HCT116 (cell line): ENCODE results near the gene SUPT5H. TPM values are rescaled to one million over a fixed set of nuclear protein-coding genes. Genes with fewer than 3 reads are reported as not detected.

Source experiments
- ATAC-seq: fragments of 200-7000 bp; cut with Tn5 transposase; 2 replicates; pipeline ENCODE4 v1.9.1; 2020; ENCODE audit warnings: mild to moderate bottlenecking, moderate library complexity
- BruUV-seq: library from RNA; stranded (reverse); fragments of 400-500 nt; replicated peaks from 2 replicates; lab custom pipeline; 2021; lab: Mats Ljungman, UMichigan
- CTCF ChIA-PET: fragments of 300-600 bp; sonication (Branson Sonifier 250); formaldehyde crosslinking; loops from one replicate; lab custom pipeline; 2021; ENCODE audit warnings: antibody characterized with exemption; lab: Charles Lee
- POLR2A ChIA-PET: fragments of 300-600, 350-600 bp; sonication (Branson Sonifier 250); formaldehyde crosslinking; loops from one replicate; lab custom pipeline; 2021; ENCODE audit warnings: antibody characterized with exemption; lab: Charles Lee
- RAD21 ChIA-PET, 2 experiments: fragments of 300-600 bp; sonication (Branson Sonifier 250); formaldehyde crosslinking; loops; one replicate each; lab custom pipeline; 2023; ENCODE audit warnings: low total read pairs in 2 of 2; ENCODE audit not compliant: uncharacterized antibody in 2 of 2, unreplicated experiment in 2 of 2, low non-redundant PET in 1 of 2; lab: Charles Lee
- DNase-seq: peaks from one replicate; pipeline ENCODE4 v3.0.0-alpha.2; 2010; ENCODE audit warnings: low read depth, low spot score
- H2AFZ ChIP-seq: fragments of 200-600 bp; shearing (Covaris generic), sonication (generic); 2 replicates; pipeline ENCODE4 v1.6.1; 2017; ENCODE audit warnings: low read depth, mixed run types, mixed read lengths, antibody characterized with exemption, low read length; ENCODE audit not compliant: poor library complexity, severe bottlenecking
- H3K27ac ChIP-seq: 2 replicates; pipeline ENCODE4 v1.5.1; 2012; ENCODE audit warnings: low read depth, low read length
- H3K27me3 ChIP-seq: fragments of 200-600 bp; sonication (generic); 2 replicates; pipeline ENCODE4 v1.6.1; 2016; ENCODE audit warnings: mixed run types, low read length, mixed read lengths; ENCODE audit not compliant: insufficient read depth
- H3K36me3 ChIP-seq, 2 experiments: fragments of 200-500 bp in 1 of 2; fragments of 200-600 bp in 1 of 2; sonication (Bioruptor generic) in 1 of 2; sonication (generic) in 1 of 2; 2 replicates each; pipeline versions ENCODE4 v1.5.1 to v1.6.1; 2014 to 2016; ENCODE audit warnings: low read length in 2 of 2, inconsistent platforms in 1 of 2, mixed read lengths in 1 of 2, mixed run types in 1 of 2; ENCODE audit not compliant: insufficient read depth in 2 of 2, control insufficient read depth in 1 of 2
- H3K4me1 ChIP-seq, 2 experiments: fragments of 200-600 bp in 1 of 2; sonication (generic) in 1 of 2; 2 replicates each; pipeline versions ENCODE4 v1.5.1 to v1.6.1; 2012 to 2017; ENCODE audit warnings: low read length in 2 of 2, inconsistent platforms in 1 of 2, mild to moderate bottlenecking in 1 of 2, mixed read lengths in 1 of 2, mixed run types in 1 of 2, moderate library complexity in 1 of 2; ENCODE audit not compliant: insufficient read depth in 2 of 2, control insufficient read depth in 1 of 2
- H3K4me2 ChIP-seq: fragments of 200-600 bp; sonication (generic); 2 replicates; pipeline ENCODE4 v1.6.1; 2017; ENCODE audit warnings: mixed run types, low read length, mixed read lengths
- H3K4me3 ChIP-seq, 2 experiments: fragments of 200-600 bp in 1 of 2; sonication (generic) in 1 of 2; replicated peaks in 1 of 2; 2 replicates each; pipeline ENCODE4 v1.5.1; 2011 to 2016; ENCODE audit warnings: low read length in 2 of 2, control low read depth in 1 of 2, low read depth in 1 of 2, mild to moderate bottlenecking in 1 of 2, mixed read lengths in 1 of 2, mixed run types in 1 of 2
- H3K79me2 ChIP-seq: fragments of 200-600 bp; sonication (generic); 2 replicates; pipeline ENCODE4 v1.6.1; 2017; ENCODE audit warnings: mild to moderate bottlenecking, mixed run types, low read length, moderate library complexity, mixed read lengths; ENCODE audit not compliant: insufficient read depth
- H3K9ac ChIP-seq: fragments of 200-600 bp; sonication (generic); 2 replicates; pipeline ENCODE4 v1.6.1; 2016; ENCODE audit warnings: low read length, mixed read lengths
- H3K9me2 ChIP-seq: fragments of 200-600 bp; sonication (generic), shearing (Covaris generic); 2 replicates; pipeline ENCODE4 v1.6.1; 2017; ENCODE audit warnings: mixed run types, mild to moderate bottlenecking, moderate library complexity; ENCODE audit not compliant: insufficient read depth
- H3K9me3 ChIP-seq, 2 experiments: fragments of 200-500 bp in 1 of 2; fragments of 200-600 bp in 1 of 2; sonication (Bioruptor generic) in 1 of 2; sonication (generic) in 1 of 2; 2 replicates each; pipeline ENCODE4 v1.6.1; 2014 to 2017; ENCODE audit warnings: low read length in 2 of 2, mixed read lengths in 2 of 2, inconsistent platforms in 1 of 2, low read depth in 1 of 2, mild to moderate bottlenecking in 1 of 2, mixed run types in 1 of 2, moderate library complexity in 1 of 2; ENCODE audit not compliant: control insufficient read depth in 1 of 2, insufficient read depth in 1 of 2
- H4K20me1 ChIP-seq: fragments of 200-600 bp; sonication (generic), shearing (Covaris generic); 2 replicates; pipeline ENCODE4 v1.6.1; 2017; ENCODE audit warnings: mixed run types, mild to moderate bottlenecking, moderate library complexity; ENCODE audit not compliant: insufficient read depth
- CEBPB ChIP-seq: IDR thresholded peaks from 2 replicates; pipeline ENCODE4 v1.6.1; 2012; ENCODE audit warnings: low read depth
- ELF1 ChIP-seq: IDR thresholded peaks from 2 replicates; pipeline ENCODE4 v1.6.1; 2012; ENCODE audit warnings: low read depth, borderline replicate concordance
- EZH2 ChIP-seq: fragments of 200-600 bp; sonication (generic); IDR thresholded peaks from 2 replicates; pipeline ENCODE4 v1.6.1; 2017; ENCODE audit warnings: antibody characterized with exemption, mixed run types
- EZH2phosphoT487 ChIP-seq: fragments of 200-600 bp; IDR thresholded peaks from 2 replicates; pipeline ENCODE4 v1.6.1; 2018; ENCODE audit warnings: antibody characterized with exemption, borderline replicate concordance
- POLR2A ChIP-seq: IDR thresholded peaks from 2 replicates; pipeline ENCODE4 v1.7.0; 2011; ENCODE audit warnings: borderline replicate concordance; ENCODE audit not compliant: insufficient read depth, insufficient read length; ENCODE audit errors: extremely low read depth
- RAD21 ChIP-seq: IDR thresholded peaks from 2 replicates; pipeline ENCODE4 v1.6.1; 2012; ENCODE audit warnings: low read depth, mild to moderate bottlenecking
- SIN3A ChIP-seq: IDR thresholded peaks from 2 replicates; pipeline ENCODE4 v1.6.1; 2012; ENCODE audit warnings: low read depth
- SP1 ChIP-seq: IDR thresholded peaks from 2 replicates; pipeline ENCODE4 v1.6.1; 2012; ENCODE audit warnings: low read depth
- SRF ChIP-seq: IDR thresholded peaks from 2 replicates; pipeline ENCODE4 v1.6.1; 2012; ENCODE audit warnings: low read depth
- TCF7L2 ChIP-seq: IDR thresholded peaks from 2 replicates; pipeline ENCODE4 v1.7.0; 2011; ENCODE audit warnings: borderline replicate concordance, inconsistent platforms; ENCODE audit not compliant: insufficient read depth, insufficient read length; ENCODE audit errors: extremely low read depth
- YY1 ChIP-seq: IDR thresholded peaks from 2 replicates; pipeline ENCODE4 v1.6.1; 2011; ENCODE audit warnings: low read length, low read depth, moderate library complexity, mild to moderate bottlenecking; ENCODE audit not compliant: insufficient replicate concordance; ENCODE audit errors: extremely low read depth
- intact Hi-C: fragments of 100-400 bp; cut with micrococcal nuclease; formaldehyde crosslinking; loops from 2 replicates; pipeline ENCODE4 v1.10.0; 2022
- total RNA-seq: library from RNA; stranded (reverse); gene quantifications from one replicate; pipeline ENCODE4 v1.2.1, GENCODE V29; 2021; ENCODE audit not compliant: unreplicated experiment
- TF ChIP-seq, protein P1 (sequence below): IDR thresholded peaks from 2 replicates; pipeline ENCODE4 v1.6.1; 2012; ENCODE audit warnings: low read depth
- TF ChIP-seq, protein P2 (sequence below), 3 experiments: fragments of 200-600 bp in 1 of 3; sonication (generic) in 1 of 3; IDR thresholded peaks in 2 of 3; conservative IDR thresholded peaks in 1 of 3; 2 replicates each; pipeline ENCODE4 v1.5.1; 2012 to 2017; ENCODE audit warnings: low read depth in 2 of 3, low read length in 2 of 3, antibody characterized with exemption in 1 of 3, borderline replicate concordance in 1 of 3, control low read depth in 1 of 3, mild to moderate bottlenecking in 1 of 3, mixed read lengths in 1 of 3, mixed run types in 1 of 3, moderate library complexity in 1 of 3; ENCODE audit not compliant: insufficient read depth in 1 of 3
- TF ChIP-seq, protein P3 (sequence below): IDR thresholded peaks from 2 replicates; pipeline ENCODE4 v1.6.1; 2012

Gene SUPT5H
- total RNA-seq, 1 experiment from 2014 or later = 120 TPM

DNA sequence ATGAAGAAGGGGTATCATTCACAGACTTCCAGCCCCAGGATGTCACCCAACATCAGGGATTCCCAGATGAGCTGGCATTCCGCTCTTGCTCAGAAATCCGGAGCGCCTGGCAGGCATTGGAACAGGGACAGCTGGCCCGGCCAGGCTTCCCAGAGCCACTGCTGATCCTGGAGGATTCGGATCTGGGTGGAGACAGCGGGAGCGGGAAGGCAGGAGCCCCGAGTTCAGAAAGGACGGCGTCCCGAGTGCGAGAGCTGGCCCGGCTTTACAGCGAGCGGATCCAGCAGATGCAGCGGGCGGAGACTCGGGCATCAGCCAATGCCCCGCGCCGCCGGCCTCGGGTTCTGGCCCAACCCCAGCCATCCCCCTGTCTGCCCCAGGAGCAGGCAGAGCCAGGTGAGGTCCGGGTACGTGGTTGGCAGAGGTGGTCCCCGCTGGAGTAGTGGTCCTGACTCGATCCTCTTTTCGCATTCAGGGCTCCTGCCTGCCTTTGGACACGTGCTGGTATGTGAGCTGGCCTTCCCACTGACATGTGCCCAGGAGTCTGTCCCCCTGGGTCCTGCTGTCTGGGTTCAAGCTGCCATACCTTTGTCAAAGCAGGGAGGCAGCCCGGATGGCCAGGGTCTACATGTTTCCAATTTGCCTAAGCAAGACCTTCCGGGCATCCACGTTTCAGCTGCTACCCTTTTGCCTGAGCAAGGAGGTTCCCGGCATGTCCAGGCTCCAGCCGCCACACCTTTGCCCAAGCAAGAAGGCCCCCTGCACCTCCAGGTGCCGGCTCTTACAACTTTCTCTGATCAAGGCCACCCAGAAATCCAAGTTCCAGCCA lies 21.9 kb upstream of the SUPT5H start:
- TF ChIP-seq SP1 = no peak
- TF ChIP-seq, protein P1, sequence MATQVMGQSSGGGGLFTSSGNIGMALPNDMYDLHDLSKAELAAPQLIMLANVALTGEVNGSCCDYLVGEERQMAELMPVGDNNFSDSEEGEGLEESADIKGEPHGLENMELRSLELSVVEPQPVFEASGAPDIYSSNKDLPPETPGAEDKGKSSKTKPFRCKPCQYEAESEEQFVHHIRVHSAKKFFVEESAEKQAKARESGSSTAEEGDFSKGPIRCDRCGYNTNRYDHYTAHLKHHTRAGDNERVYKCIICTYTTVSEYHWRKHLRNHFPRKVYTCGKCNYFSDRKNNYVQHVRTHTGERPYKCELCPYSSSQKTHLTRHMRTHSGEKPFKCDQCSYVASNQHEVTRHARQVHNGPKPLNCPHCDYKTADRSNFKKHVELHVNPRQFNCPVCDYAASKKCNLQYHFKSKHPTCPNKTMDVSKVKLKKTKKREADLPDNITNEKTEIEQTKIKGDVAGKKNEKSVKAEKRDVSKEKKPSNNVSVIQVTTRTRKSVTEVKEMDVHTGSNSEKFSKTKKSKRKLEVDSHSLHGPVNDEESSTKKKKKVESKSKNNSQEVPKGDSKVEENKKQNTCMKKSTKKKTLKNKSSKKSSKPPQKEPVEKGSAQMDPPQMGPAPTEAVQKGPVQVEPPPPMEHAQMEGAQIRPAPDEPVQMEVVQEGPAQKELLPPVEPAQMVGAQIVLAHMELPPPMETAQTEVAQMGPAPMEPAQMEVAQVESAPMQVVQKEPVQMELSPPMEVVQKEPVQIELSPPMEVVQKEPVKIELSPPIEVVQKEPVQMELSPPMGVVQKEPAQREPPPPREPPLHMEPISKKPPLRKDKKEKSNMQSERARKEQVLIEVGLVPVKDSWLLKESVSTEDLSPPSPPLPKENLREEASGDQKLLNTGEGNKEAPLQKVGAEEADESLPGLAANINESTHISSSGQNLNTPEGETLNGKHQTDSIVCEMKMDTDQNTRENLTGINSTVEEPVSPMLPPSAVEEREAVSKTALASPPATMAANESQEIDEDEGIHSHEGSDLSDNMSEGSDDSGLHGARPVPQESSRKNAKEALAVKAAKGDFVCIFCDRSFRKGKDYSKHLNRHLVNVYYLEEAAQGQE = no peak
- TF ChIP-seq, protein P2, sequence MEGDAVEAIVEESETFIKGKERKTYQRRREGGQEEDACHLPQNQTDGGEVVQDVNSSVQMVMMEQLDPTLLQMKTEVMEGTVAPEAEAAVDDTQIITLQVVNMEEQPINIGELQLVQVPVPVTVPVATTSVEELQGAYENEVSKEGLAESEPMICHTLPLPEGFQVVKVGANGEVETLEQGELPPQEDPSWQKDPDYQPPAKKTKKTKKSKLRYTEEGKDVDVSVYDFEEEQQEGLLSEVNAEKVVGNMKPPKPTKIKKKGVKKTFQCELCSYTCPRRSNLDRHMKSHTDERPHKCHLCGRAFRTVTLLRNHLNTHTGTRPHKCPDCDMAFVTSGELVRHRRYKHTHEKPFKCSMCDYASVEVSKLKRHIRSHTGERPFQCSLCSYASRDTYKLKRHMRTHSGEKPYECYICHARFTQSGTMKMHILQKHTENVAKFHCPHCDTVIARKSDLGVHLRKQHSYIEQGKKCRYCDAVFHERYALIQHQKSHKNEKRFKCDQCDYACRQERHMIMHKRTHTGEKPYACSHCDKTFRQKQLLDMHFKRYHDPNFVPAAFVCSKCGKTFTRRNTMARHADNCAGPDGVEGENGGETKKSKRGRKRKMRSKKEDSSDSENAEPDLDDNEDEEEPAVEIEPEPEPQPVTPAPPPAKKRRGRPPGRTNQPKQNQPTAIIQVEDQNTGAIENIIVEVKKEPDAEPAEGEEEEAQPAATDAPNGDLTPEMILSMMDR (IDR thresholded peaks at IDR 0.05 in 2 of 3, conservative IDR thresholded peaks at IDR 0.05 in 1 of 3; ENCODE audit: borderline replicate concordance in 1 of 3, insufficient read depth in 1 of 3, low read depth in 2 of 3, low read length in 2 of 3) = no peak
- no peak for TF ChIP-seq RAD21
- no peak for TF ChIP-seq SRF
- no peak for TF ChIP-seq TCF7L2
- no peak for TF ChIP-seq POLR2A
- TF ChIP-seq SIN3A = no peak
- TF ChIP-seq EZH2phosphoT487 = no peak
- TF ChIP-seq, protein P3, sequence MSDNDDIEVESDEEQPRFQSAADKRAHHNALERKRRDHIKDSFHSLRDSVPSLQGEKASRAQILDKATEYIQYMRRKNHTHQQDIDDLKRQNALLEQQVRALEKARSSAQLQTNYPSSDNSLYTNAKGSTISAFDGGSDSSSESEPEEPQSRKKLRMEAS = no peak
- TF ChIP-seq EZH2 = no peak
- TF ChIP-seq CEBPB = no peak
- no peak for TF ChIP-seq YY1
- no peak for TF ChIP-seq ELF1
- TF ChIP-seq, all 23 proteins: peak for 0
- ATAC-seq (no peak), DNase-seq (no peak)
- Histone ChIP-seq H3K4me3 (no peak overlapping the region), H2AFZ (no peak overlapping the region), H3K27me3 (no peaks in the 10 kb centered on the region), H3K36me3 (0 out of 4 replicates have a peak, but pooled peaks cover 0 to 4% of the 10 kb centered on the region in 2 experiments), H3K4me2 (no peak overlapping the region), H3K9me2 (no peaks in the 10 kb centered on the region), H3K9me3 (no peaks in the 10 kb centered on the region), H3K79me2 (no peaks in the 10 kb centered on the region), H3K9ac (no peak overlapping the region), H3K27ac (no peak overlapping the region), H3K4me1 (peaks cover 11% of the 10 kb centered on the region in 2 experiments), H4K20me1 (no peaks in the 10 kb centered on the region)
- RAD21 ChIA-PET = no interaction called here
- CTCF ChIA-PET = no interaction called here
- intact Hi-C loops = no loop called here
- POLR2A ChIA-PET = interaction anchor here (0.7 to 6.0 kb wide), 3 partner anchors 13 to 32 kb away, joined by 3 to 33 read pairs (median 4); partner anchors contain the start of genes MED29, PAF1 and RPS16
- BruUV-seq = no TSS peak
